MCF 10A (cell line): ENCODE data around the gene ARHGAP25. TPM values are rescaled to one million over a fixed set of nuclear protein-coding genes. Genes with fewer than 3 reads are reported as not detected.

Experiments used
- BruUV-seq: library from RNA; stranded (reverse); fragments of 400-500 nt; replicated peaks from 2 replicates; lab custom pipeline; 2021; lab: Mats Ljungman, UMichigan
- CTCF ChIA-PET: fragments of 300-600 bp; sonication (Branson Sonifier 250); formaldehyde crosslinking; extraction: SDS; loops from one replicate; lab custom pipeline; 2021; ENCODE audit warnings: antibody characterized with exemption, inconsistent platforms; lab: Yijun Ruan, JAX
- POLR2A ChIA-PET: fragments of 300-600, 350-650 bp; sonication (Branson Sonifier 250); formaldehyde crosslinking; extraction: SDS; loops from one replicate; lab custom pipeline; 2020; ENCODE audit warnings: antibody characterized with exemption, inconsistent platforms; lab: Yijun Ruan, JAX
- DNase-seq: peaks from one replicate; pipeline ENCODE4 v3.0.0-alpha.2; 2018; ENCODE audit not compliant: unreplicated experiment
- H3K27ac Mint-ChIP-seq: one replicate; pipeline ENCODE4 v1.8.0; 2022; ENCODE audit warnings: mild to moderate bottlenecking, low read depth, mixed read lengths; ENCODE audit not compliant: unreplicated experiment
- H3K27me3 Mint-ChIP-seq: one replicate; pipeline ENCODE4 v1.8.0; 2022; ENCODE audit warnings: mixed read lengths; ENCODE audit not compliant: insufficient read depth, unreplicated experiment
- H3K36me3 Mint-ChIP-seq: one replicate; pipeline ENCODE4 v1.8.0; 2022; ENCODE audit warnings: mild to moderate bottlenecking, moderate library complexity, mixed read lengths; ENCODE audit not compliant: insufficient read depth, unreplicated experiment
- H3K4me1 Mint-ChIP-seq: one replicate; pipeline ENCODE4 v1.8.0; 2022; ENCODE audit warnings: mixed read lengths; ENCODE audit not compliant: insufficient read depth, unreplicated experiment
- H3K4me3 Mint-ChIP-seq: one replicate; pipeline ENCODE4 v1.8.0; 2022; ENCODE audit warnings: mild to moderate bottlenecking, moderate library complexity, mixed read lengths; ENCODE audit not compliant: unreplicated experiment
- H3K9me3 Mint-ChIP-seq: one replicate; pipeline ENCODE4 v1.8.0; 2022; ENCODE audit warnings: mixed read lengths; ENCODE audit not compliant: unreplicated experiment
- CTCF ChIP-seq: fragments of 200-600 bp; IDR thresholded peaks from one replicate; pipeline ENCODE4 v1.8.0; 2022; ENCODE audit warnings: antibody characterized with exemption, mild to moderate bottlenecking; ENCODE audit not compliant: unreplicated experiment
- intact Hi-C: fragments of 100-400 bp; cut with micrococcal nuclease; formaldehyde crosslinking; loops from 2 replicates; pipeline ENCODE4 v1.14.1; 2022
- total RNA-seq: library from RNA; stranded (reverse); gene quantifications from 2 replicates; pipeline ENCODE4 v1.2.3, GENCODE V29; 2022

ARHGAP25 gene
- total RNA-seq, 1 experiment from 2014 or later, result 0.93 TPM

GRCh38 chr2:68753318-68753717, 18.7 kb downstream of the ARHGAP25 start:
- Mint-ChIP-seq H3K4me1 (peaks cover 7% of the 10 kb centered on the region), H3K4me3 (no peak overlapping the region), H3K27me3 (no peaks in the 10 kb centered on the region), H3K27ac (no peak overlapping the region), H3K36me3 (no peaks in the 10 kb centered on the region), H3K9me3 (peaks cover 9% of the 10 kb centered on the region)
- CTCF ChIA-PET, result interaction anchor here (0.6 to 9.0 kb wide), 14 partner anchors 12 to 492 kb away, joined by 3 to 110 read pairs (median 12); no protein-coding TSS in a partner anchor
- no TSS peak for BruUV-seq
- POLR2A ChIA-PET, result interaction anchor here (1.0 to 1.6 kb wide), 2 partner anchors 13 to 154 kb away, joined by 3 to 4 read pairs; no protein-coding TSS in a partner anchor
- intact Hi-C loops, result loop anchor here (5.0 to 10.0 kb wide), 2 partner anchors 46 to 289 kb away; partner anchors contain the start of genes APLF and FBXO48
- no peak for DNase-seq
- no peak for TF ChIP-seq CTCF

DNA sequence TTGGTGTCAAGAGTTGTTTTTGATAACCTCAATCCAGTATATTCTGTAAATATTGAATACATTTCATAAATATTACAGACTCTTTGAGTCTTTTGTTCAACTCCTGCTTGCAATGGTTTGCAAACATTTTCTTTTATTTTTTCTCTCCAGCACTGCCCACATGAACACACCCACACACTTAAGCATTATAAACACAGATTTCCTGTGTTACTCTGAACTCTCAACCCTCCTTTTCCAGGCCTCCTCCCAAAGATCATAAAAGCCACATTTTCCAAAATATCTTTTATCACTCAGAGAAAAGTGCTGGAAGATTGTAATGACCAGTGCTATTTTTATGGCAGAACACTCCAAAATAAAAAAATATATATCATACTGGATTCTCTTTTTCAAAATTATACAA, 20.5 kb downstream of the ARHGAP25 start:
- peaks cover 9% of the 10 kb centered on the region for H3K9me3 Mint-ChIP-seq
- no TSS peak for BruUV-seq
- intact Hi-C loops, result loop anchor here (10.0 kb wide), 1 partner anchor 290 kb away; the partner anchor contains the start of genes APLF and FBXO48
- POLR2A ChIA-PET, result interaction anchor here (2.4 kb wide), 1 partner anchor 11 kb away, joined by 5 read pairs; no protein-coding TSS in a partner anchor
- H3K36me3 Mint-ChIP-seq, result no peaks in the 10 kb centered on the region
- CTCF ChIA-PET, result interaction anchor here (1.6 to 9.0 kb wide), 4 partner anchors 11 to 189 kb away, joined by 4 to 110 read pairs (median 8); no protein-coding TSS in a partner anchor
- H3K27ac Mint-ChIP-seq, result no peak overlapping the region
- no peak for TF ChIP-seq CTCF
- H3K4me3 Mint-ChIP-seq, result no peak overlapping the region
- no peaks in the 10 kb centered on the region for H3K27me3 Mint-ChIP-seq
- DNase-seq, result no peak
- H3K4me1 Mint-ChIP-seq, result peaks cover 6% of the 10 kb centered on the region

GRCh38 chr2:68756178-68756577, 21.6 kb downstream of the ARHGAP25 start:
- H3K4me3 Mint-ChIP-seq, result no peak overlapping the region
- peaks cover 9% of the 10 kb centered on the region for H3K9me3 Mint-ChIP-seq
- no peaks in the 10 kb centered on the region for H3K27me3 Mint-ChIP-seq
- CTCF ChIA-PET, result interaction anchor here (0.6 to 9.0 kb wide), 7 partner anchors 10 to 188 kb away, joined by 3 to 110 read pairs (median 4); no protein-coding TSS in a partner anchor
- no TSS peak for BruUV-seq
- H3K36me3 Mint-ChIP-seq, result no peaks in the 10 kb centered on the region
- TF ChIP-seq CTCF, result no peak
- peaks cover 6% of the 10 kb centered on the region for H3K4me1 Mint-ChIP-seq
- H3K27ac Mint-ChIP-seq, result no peak overlapping the region
- intact Hi-C loops, result loop anchor here (10.0 kb wide), 1 partner anchor 291 kb away; the partner anchor contains the start of genes APLF and FBXO48
- POLR2A ChIA-PET, result interaction anchor here (1.1 to 2.4 kb wide), 3 partner anchors 10 to 169 kb away, joined by 3 to 5 read pairs (median 4); no protein-coding TSS in a partner anchor
- no peak for DNase-seq

- no TSS peak for BruUV-seq
- no peak overlapping the region for H3K27ac Mint-ChIP-seq
- H3K4me3 Mint-ChIP-seq, result no peak overlapping the region
- no peak for DNase-seq
- H3K4me1 Mint-ChIP-seq, result peaks cover 6% of the 10 kb centered on the region
- no peaks in the 10 kb centered on the region for H3K27me3 Mint-ChIP-seq
- intact Hi-C loops, result loop anchor here (10.0 kb wide), 1 partner anchor 292 kb away; the partner anchor contains the start of genes APLF and FBXO48
- TF ChIP-seq CTCF, result no peak
- no peaks in the 10 kb centered on the region for H3K36me3 Mint-ChIP-seq
- CTCF ChIA-PET, result interaction anchor here (0.6 to 9.0 kb wide), 5 partner anchors 12 to 168 kb away, joined by 3 to 110 read pairs (median 4); no protein-coding TSS in a partner anchor
- POLR2A ChIA-PET, result interaction anchor here (0.7 to 2.4 kb wide), 4 partner anchors 9 to 290 kb away, joined by 3 to 5 read pairs (median 4); partner anchors contain the start of genes APLF and FBXO48
- peaks cover 9% of the 10 kb centered on the region for H3K9me3 Mint-ChIP-seq
These were observed 22.5 kb downstream of the ARHGAP25 start for GRCh38 chr2:68757081-68757480.
